Left lung (tissue), 10 donors: ENCODE results near the gene CSTPP1. TPM values are rescaled to one million over a fixed set of nuclear protein-coding genes. Genes with fewer than 3 reads are reported as not detected.
A peak's percentile ranks its signal among the peaks of the same experiment; 100 is the strongest.

Source experiments
- ATAC-seq: fragments of 200-7000 bp; cut with Tn5 transposase; one replicate; pipeline ENCODE4 v1.9.1; 2020; ENCODE audit warnings: moderate library complexity
- DNase-seq, 4 donors: peaks; one replicate each; pipeline ENCODE4 v3.0.0-alpha.2; 2013 to 2020
- H3K27ac ChIP-seq, 2 donors: fragments of 200-600 bp; sonication (generic) in 1 of 2; one replicate each; pipeline versions ENCODE4 v1.5.0 to v1.8.0; 2020 to 2021
- H3K27me3 ChIP-seq, 2 donors: fragments of 200-600 bp; sonication (generic) in 1 of 2; one replicate each; pipeline versions ENCODE4 v1.5.0 to v1.8.0; 2020 to 2021
- H3K36me3 ChIP-seq, 2 donors: fragments of 200-600 bp; sonication (generic) in 1 of 2; one replicate each; pipeline versions ENCODE4 v1.5.0 to v1.8.0; 2020 to 2021
- H3K4me1 ChIP-seq, 2 donors: fragments of 200-600 bp; one replicate each; pipeline ENCODE4 v1.8.0; 2021
- H3K4me3 ChIP-seq, 2 donors: fragments of 200-600 bp; sonication (generic) in 1 of 2; one replicate each; pipeline versions ENCODE4 v1.5.0 to v1.8.0; 2020 to 2021; ENCODE audit warnings: mild to moderate bottlenecking in 1 of 2
- H3K9me3 ChIP-seq, 2 donors: fragments of 200-600 bp; sonication (generic) in 1 of 2; one replicate each; pipeline versions ENCODE4 v1.5.0 to v1.8.0; 2020 to 2021
- CTCF ChIP-seq, 2 donors: fragments of 200-600 bp; sonication (generic) in 1 of 2; IDR thresholded peaks; one replicate each; pipeline versions ENCODE4 v1.5.0 to v1.8.0; 2021; ENCODE audit warnings: antibody characterized with exemption in 2 of 2
- intact Hi-C, 2 donors: fragments of 100-400 bp; cut with DNase I; formaldehyde crosslinking; loops; one replicate each; pipeline versions ENCODE4 v1.11.2 to v1.14.2; 2022
- polyA plus RNA-seq, 6 donors: library from polyadenylated mRNA; unstranded; fragments of 120-200 nt; gene quantifications; one replicate each; pipeline ENCODE4 v1.2.1, GENCODE V29; 2013; ENCODE audit not compliant: insufficient read length in 6 of 6
- total RNA-seq, 2 donors: library from RNA; stranded (reverse); fragmentation: NEBNext Ultra II Directional; extraction: Animal tissue kit (Norgen Biotek cat#: 25700); gene quantifications; one replicate each; pipeline ENCODE4 v1.2.1, GENCODE V29; 2021
- donor health status: DM: no; HTN: yes; CAD: no.
- donor health status: DM: no; HTN: no; CAD: no.

Gene CSTPP1
- total and polyA plus RNA-seq, 8 donors = 28.7 to 56.0 (median 51.4) TPM

GRCh38 chr11:47156951-47157350 is 220.4 kb downstream of the CSTPP1 start:
- Histone ChIP-seq H3K9me3 (no peaks in the 10 kb centered on the region), H3K4me1 (no peaks in the 10 kb centered on the region), H3K27me3 (no peaks in the 10 kb centered on the region), H3K4me3 (no peak overlapping the region), H3K27ac (no peak overlapping the region), H3K36me3 (peaks cover 0 to 3% of the 10 kb centered on the region in 2 donors)
- intact Hi-C loops = no loop called here
- TF ChIP-seq CTCF (IDR thresholded peaks at IDR 0.05) = no peak
- ATAC-seq = no peak
- no peak for DNase-seq

GRCh38 chr11:47157805-47158204 is 221.2 kb downstream of the CSTPP1 start:
- Histone ChIP-seq H3K4me3 (no peak overlapping the region), H3K36me3 (peaks cover 0 to 7% of the 10 kb centered on the region in 2 donors), H3K9me3 (no peaks in the 10 kb centered on the region), H3K27me3 (no peaks in the 10 kb centered on the region), H3K4me1 (no peaks in the 10 kb centered on the region), H3K27ac (no peak overlapping the region)
- DNase-seq (no peak), ATAC-seq (no peak)
- no peak for TF ChIP-seq CTCF (IDR thresholded peaks at IDR 0.05)
- intact Hi-C loops = no loop called here

- Histone ChIP-seq H3K4me3 (no peak overlapping the region), H3K27ac (no peak overlapping the region)
Observed at GRCh38 chr11:47158242-47158641, 221.7 kb downstream of the CSTPP1 start.

GRCh38 chr11:47160753-47161133 is 224.2 kb downstream of the CSTPP1 start:
- H3K36me3 ChIP-seq = peaks cover 0 to 37% of the 10 kb centered on the region in 2 donors
- H3K27ac ChIP-seq = no peak overlapping the region
- DNase-seq = no peak
- no peak for TF ChIP-seq CTCF (IDR thresholded peaks at IDR 0.05)
- no peaks in the 10 kb centered on the region for H3K9me3 ChIP-seq
- H3K4me3 ChIP-seq = no peak overlapping the region
- no peaks in the 10 kb centered on the region for H3K27me3 ChIP-seq
- no peaks in the 10 kb centered on the region for H3K4me1 ChIP-seq
- intact Hi-C loops = loop anchor here in 1 of 2 donors (5.0 kb wide), 1 partner anchor 273 kb away; no protein-coding TSS in a partner anchor
- no peak for ATAC-seq

More at GRCh38 chr11:47158242-47158641, 221.7 kb downstream of the CSTPP1 start:
- Histone ChIP-seq H3K27me3 (no peaks in the 10 kb centered on the region), H3K36me3 (peaks cover 0 to 12% of the 10 kb centered on the region in 2 donors), H3K4me1 (no peaks in the 10 kb centered on the region), H3K9me3 (no peaks in the 10 kb centered on the region)
- no peak for TF ChIP-seq CTCF (IDR thresholded peaks at IDR 0.05)
- ATAC-seq = no peak
- no peak for DNase-seq
- intact Hi-C loops = no loop called here

GRCh38 chr11:47161134-47161854 is 224.7 kb downstream of the CSTPP1 start:
- Histone ChIP-seq H3K27me3 (no peaks in the 10 kb centered on the region), H3K27ac (no peak overlapping the region), H3K36me3 (peaks cover 0 to 42% of the 10 kb centered on the region in 2 donors), H3K9me3 (no peaks in the 10 kb centered on the region), H3K4me1 (no peaks in the 10 kb centered on the region), H3K4me3 (no peak overlapping the region)
- intact Hi-C loops = loop anchor here in 1 of 2 donors (5.0 kb wide), 1 partner anchor 274 kb away; no protein-coding TSS in a partner anchor
- peak in 2 of 4 donors; percentile 64 to 79 for DNase-seq
- ATAC-seq = peak; percentile 78
- peak; percentile 40 to 58 for TF ChIP-seq CTCF (IDR thresholded peaks at IDR 0.05)
